GM23338 (cell line): ENCODE data around the gene ADSS1.

Source experiments
- CREB1 ChIP-seq: fragments of 250-450 bp; sonication (Bioruptor Pico); IDR thresholded peaks from 2 replicates; pipeline ENCODE4 v1.5.0; 2020; ENCODE audit warnings: low read depth, mild to moderate bottlenecking, moderate library complexity
- EZH2 ChIP-seq: fragments of 200-600 bp; sonication (generic); IDR thresholded peaks from one replicate; pipeline ENCODE4 v1.8.0; 2017; ENCODE audit warnings: antibody characterized with exemption, mild to moderate bottlenecking, low read depth; ENCODE audit not compliant: unreplicated experiment
- EZH2phosphoT487 ChIP-seq: fragments of 200-600 bp; sonication (generic); IDR thresholded peaks from one replicate; pipeline ENCODE4 v1.8.1; 2018; ENCODE audit warnings: antibody characterized with exemption; ENCODE audit not compliant: unreplicated experiment
- JUNB ChIP-seq: IDR thresholded peaks from one replicate; pipeline ENCODE4 v1.6.1; 2016; ENCODE audit warnings: antibody characterized with exemption; ENCODE audit not compliant: unreplicated experiment
- NANOG ChIP-seq: IDR thresholded peaks from 2 replicates; pipeline ENCODE4 v1.6.1; 2016; ENCODE audit warnings: antibody characterized with exemption, borderline replicate concordance
- POLR2AphosphoS5 ChIP-seq: IDR thresholded peaks from 2 replicates; pipeline ENCODE4 v1.6.1; 2016; ENCODE audit warnings: antibody characterized with exemption, low read depth
- TF ChIP-seq, protein P1 (sequence below), 2 experiments: fragments of 200-600 bp in 1 of 2; sonication (generic) in 1 of 2; conservative IDR thresholded peaks; 2 replicates each; pipeline versions ENCODE4 v1.5.1 to v1.6.1; 2016 to 2017; ENCODE audit warnings: antibody characterized with exemption in 2 of 2, low read depth in 2 of 2, mild to moderate bottlenecking in 2 of 2, moderate library complexity in 1 of 2

GRCh38 chr14:104724981-104725771 lies 1.1 kb downstream of the ADSS1 start:
- TF ChIP-seq EZH2phosphoT487 (no peak), NANOG (no peak), EZH2 (no peak), POLR2AphosphoS5 (no peak), JUNB (no peak), CREB1 (CRISPR knock-in tag) (no peak)
- TF ChIP-seq, protein P1, sequence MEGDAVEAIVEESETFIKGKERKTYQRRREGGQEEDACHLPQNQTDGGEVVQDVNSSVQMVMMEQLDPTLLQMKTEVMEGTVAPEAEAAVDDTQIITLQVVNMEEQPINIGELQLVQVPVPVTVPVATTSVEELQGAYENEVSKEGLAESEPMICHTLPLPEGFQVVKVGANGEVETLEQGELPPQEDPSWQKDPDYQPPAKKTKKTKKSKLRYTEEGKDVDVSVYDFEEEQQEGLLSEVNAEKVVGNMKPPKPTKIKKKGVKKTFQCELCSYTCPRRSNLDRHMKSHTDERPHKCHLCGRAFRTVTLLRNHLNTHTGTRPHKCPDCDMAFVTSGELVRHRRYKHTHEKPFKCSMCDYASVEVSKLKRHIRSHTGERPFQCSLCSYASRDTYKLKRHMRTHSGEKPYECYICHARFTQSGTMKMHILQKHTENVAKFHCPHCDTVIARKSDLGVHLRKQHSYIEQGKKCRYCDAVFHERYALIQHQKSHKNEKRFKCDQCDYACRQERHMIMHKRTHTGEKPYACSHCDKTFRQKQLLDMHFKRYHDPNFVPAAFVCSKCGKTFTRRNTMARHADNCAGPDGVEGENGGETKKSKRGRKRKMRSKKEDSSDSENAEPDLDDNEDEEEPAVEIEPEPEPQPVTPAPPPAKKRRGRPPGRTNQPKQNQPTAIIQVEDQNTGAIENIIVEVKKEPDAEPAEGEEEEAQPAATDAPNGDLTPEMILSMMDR (conservative IDR thresholded peaks at IDR 0.05; ENCODE audit: low read depth in 2 of 2): peak; percentile 23 to 54; a peak in 3 of 4 replicates
